ENCODE measurements around the gene TRPV3.
"Not testable (repeated sequence)": the region's sequence is repeated elsewhere in the genome, so short reads cannot be mapped to it uniquely, and the experiment has no call there.

TRPV3 gene

DNA sequence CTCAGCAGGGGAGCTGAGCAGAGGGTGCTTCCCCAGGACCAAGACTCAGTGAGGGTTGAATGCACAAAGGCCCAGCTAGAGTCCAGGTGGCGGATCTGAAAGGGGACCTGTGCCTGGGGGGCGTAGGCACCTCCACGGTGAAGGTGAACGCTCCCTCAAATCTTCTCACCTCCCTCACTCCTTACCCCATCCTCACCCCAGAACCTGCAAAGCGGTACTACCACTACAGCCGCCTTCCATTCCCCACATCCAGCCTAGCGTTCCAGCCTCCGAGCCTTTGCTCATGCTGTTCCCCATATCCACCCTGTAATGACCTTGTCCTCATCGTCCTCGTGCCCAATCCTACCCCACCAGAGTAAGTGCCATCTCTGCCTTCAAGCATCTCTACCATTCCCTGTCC lies 30.6 kb downstream of the TRPV3 start:
- no peak overlapping the region for H3K4me3 ChIP-seq (ENCODE audit: low read length)
- TF ChIP-seq, protein P1, sequence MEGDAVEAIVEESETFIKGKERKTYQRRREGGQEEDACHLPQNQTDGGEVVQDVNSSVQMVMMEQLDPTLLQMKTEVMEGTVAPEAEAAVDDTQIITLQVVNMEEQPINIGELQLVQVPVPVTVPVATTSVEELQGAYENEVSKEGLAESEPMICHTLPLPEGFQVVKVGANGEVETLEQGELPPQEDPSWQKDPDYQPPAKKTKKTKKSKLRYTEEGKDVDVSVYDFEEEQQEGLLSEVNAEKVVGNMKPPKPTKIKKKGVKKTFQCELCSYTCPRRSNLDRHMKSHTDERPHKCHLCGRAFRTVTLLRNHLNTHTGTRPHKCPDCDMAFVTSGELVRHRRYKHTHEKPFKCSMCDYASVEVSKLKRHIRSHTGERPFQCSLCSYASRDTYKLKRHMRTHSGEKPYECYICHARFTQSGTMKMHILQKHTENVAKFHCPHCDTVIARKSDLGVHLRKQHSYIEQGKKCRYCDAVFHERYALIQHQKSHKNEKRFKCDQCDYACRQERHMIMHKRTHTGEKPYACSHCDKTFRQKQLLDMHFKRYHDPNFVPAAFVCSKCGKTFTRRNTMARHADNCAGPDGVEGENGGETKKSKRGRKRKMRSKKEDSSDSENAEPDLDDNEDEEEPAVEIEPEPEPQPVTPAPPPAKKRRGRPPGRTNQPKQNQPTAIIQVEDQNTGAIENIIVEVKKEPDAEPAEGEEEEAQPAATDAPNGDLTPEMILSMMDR (IDR thresholded peaks at IDR 0.05; ENCODE audit: insufficient read depth, low read depth, low read length, missing control alignments): no peak
- DNase-seq (ENCODE audit: low read depth): no peak

DNA sequence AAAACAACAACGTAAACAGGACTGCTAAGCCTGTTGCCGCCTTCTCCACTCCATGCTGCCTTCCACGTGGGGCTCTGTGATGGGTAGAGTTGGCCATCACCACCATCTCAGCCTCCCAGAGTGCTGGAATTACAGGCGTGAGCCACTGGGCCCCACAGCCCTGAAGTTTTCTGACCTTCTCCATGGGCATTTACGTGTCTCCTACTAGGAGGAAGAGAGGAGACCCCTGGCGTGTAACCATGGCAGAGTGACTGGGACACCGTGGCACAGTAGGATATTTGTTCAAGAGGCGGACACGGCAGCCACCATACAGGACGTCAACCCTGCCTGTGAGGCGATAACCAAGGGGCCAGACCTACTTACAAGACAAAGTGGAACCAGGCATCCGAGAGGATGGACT lies 31.1 kb downstream of the TRPV3 start:
- DNase-seq (ENCODE audit: low read depth): no peak
- no peak overlapping the region for H3K4me3 ChIP-seq (ENCODE audit: low read length)
- TF ChIP-seq, protein P1 (IDR thresholded peaks at IDR 0.05; ENCODE audit: insufficient read depth, low read depth, low read length, missing control alignments): no peak

DNA sequence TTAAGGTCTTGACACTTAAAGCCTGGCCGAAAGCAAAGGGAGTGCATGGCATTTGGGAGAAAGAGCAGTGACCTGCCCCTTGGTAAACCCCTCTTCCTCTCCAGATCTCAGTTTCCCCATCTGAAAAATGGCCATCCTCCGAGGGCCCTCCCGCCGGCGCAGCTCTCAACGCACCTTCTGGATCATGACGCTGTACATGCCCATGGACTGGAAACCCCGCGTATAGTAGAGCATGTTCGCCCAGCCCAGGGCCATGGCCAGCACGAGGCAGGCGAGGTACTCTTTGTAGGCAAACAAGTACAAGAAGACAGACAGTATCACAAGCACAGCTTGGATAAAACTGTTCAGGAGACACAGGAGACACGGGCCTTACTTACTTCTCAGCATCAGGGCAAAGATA lies 33.6 kb downstream of the TRPV3 start:
- TF ChIP-seq, protein P1 (IDR thresholded peaks at IDR 0.05; ENCODE audit: insufficient read depth, low read depth, low read length, missing control alignments): no peak
- H3K4me3 ChIP-seq (ENCODE audit: low read length): no peak overlapping the region
- no peak for DNase-seq (ENCODE audit: low read depth)

DNA sequence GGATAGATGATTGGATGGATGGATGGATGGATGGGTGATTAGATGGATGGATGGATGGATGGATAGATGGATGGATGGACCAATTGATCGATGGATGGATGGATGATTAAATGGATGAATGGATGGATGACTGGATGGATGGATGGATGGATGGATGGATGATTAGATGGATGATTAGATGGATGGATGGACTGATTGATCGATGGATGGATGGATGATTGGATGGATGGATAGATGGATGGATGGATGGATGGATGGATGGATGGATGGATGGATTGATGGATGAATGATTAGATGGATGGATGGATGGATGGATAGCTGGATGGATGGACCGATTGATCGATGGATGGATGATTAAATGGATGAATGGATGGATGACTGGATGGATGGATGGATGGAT lies 38.1 kb downstream of the TRPV3 start:
- DNase-seq (ENCODE audit: low read depth): not testable (repeated sequence)

DNA sequence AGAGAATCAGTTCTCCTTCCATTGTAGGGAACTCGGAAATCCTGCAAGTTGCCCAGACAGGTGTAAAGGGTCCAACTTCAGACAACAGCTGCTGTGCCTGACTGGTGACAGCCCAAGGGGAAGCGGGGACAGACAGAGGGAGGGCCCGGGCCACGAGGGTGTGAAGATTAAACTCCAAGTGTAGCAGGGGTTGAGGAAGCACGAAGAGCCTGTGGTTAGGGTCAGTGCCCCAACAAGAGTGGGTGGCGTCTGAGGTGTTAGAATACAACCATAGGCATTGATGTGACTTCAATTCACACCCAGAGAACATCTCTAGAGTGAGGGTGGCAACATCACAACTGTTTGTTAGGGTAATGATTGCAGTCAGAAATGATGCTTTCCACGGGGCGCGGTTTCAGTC lies 42.7 kb downstream of the TRPV3 start:
- DNase-seq (ENCODE audit: low read depth): no peak
- TF ChIP-seq, protein P1 (IDR thresholded peaks at IDR 0.05; ENCODE audit: insufficient read depth, low read depth, low read length, missing control alignments): no peak
- H3K4me3 ChIP-seq (ENCODE audit: low read length): no peak overlapping the region

More for the DNA sequence above, 38.1 kb downstream of the TRPV3 start:
- H3K4me3 ChIP-seq (ENCODE audit: low read length): not testable (repeated sequence)

DNA sequence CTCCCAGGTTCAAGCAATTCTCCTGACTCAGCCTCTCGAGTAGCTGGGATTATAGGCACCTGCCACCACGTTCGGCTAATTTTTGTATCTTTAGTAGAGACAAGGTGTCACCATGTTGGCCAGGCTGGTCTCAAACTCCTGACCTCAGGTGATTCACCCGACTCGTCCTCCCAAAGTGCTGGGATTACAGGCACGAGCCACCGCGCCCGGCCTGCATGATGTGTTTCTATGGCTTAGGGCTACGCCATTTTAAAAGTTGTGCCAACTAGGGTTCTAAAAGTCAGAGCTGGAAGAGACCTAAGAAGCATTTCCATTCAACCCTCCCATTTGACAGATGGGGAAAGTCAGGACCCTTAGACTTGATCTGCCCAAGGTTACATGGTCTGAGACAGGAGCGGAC lies 43.4 kb downstream of the TRPV3 start:
- not testable (repeated sequence) for DNase-seq (ENCODE audit: low read depth); H3K4me3 ChIP-seq (ENCODE audit: low read length)

DNA sequence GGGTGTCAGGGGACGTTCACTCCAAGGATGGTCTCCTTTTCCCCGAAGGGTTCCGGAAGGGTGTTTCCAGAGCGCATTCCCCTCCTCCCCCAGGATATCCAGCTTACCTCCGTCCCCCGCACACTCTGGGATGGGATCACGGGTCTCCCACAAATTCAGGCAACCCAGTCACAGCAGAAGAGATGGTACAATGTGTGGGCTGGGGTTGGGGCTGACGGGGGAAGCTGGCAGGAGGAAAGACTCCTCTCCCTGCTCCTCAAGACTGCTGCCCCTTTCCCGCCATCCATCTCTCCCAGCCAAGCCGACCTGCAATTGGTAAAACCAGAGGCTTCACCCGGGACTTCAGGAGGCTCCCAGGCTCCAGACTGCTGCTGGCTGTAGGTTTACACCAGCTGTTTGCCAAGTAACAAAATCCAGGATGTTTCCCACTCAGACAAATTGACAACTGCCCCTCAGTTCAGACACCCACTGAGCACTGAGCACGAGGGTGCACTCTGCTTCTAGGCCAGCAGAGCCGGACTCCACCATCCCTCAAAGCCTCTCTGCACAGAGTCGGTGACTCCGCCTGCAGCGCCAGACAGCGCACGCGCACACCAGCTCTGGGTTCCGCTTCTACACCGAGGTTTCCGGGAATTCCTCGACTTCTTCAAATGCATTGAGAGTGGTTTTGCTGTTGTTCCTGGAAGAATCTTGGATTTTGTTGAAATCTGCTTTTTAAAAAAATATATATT lies 44.1 kb downstream of the TRPV3 start:
- TF ChIP-seq, protein P1 (IDR thresholded peaks at IDR 0.05; ENCODE audit: insufficient read depth, low read depth, low read length, missing control alignments): no peak
- no peak for DNase-seq (ENCODE audit: low read depth)
- H3K4me3 ChIP-seq (ENCODE audit: low read length): no peak overlapping the region

DNA sequence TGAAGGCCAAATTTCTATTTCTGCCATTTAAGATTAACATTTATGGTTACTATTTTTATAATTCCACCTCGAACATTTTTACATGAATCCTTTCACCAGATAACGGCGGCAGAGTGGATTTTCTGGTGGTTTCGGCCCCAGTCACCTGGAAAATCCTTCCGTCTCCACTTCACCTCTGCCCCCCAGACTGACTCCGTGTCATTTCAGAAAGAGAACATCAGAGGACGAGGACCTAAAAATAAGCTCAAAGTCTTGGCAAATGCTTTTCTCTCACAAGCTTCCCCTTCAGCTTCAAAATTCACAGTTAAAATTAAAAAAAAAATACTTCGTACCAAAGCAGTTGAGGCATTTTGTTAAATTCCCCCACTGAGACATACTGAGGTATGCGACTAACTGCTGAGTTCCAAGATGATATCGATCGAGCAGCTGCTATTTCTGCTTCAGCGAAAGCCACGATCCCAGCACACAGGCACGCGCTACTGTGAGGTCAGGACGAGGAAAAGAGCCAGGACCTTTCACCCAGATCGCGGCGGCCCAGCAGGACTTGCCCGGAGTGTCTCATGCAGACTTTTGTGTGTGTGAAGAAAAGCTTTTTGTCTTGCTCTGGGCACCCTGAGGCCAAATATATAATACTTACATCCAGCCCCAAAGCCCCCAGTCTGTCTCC lies 45.0 kb downstream of the TRPV3 start:
- H3K4me3 ChIP-seq (ENCODE audit: low read length): no peak overlapping the region
- no peak for DNase-seq (ENCODE audit: low read depth)

More for the DNA sequence above, 45.0 kb downstream of the TRPV3 start:
- TF ChIP-seq, protein P1 (IDR thresholded peaks at IDR 0.05; ENCODE audit: insufficient read depth, low read depth, low read length, missing control alignments): no peak

All from epithelial cell of esophagus (primary cell).